Right renal cortex interstitium (tissue), 3 donors: ENCODE results near the gene RTCA. TPM values are rescaled to one million over a fixed set of nuclear protein-coding genes. Genes with fewer than 3 reads are reported as not detected.
A peak's percentile ranks its signal among the peaks of the same experiment; 100 is the strongest.
"Not testable (repeated sequence)": the region's sequence is repeated elsewhere in the genome, so short reads cannot be mapped to it uniquely, and the experiment has no call there.

ENCODE experiments used
- DNase-seq, 3 donors: peaks; one replicate each; pipeline ENCODE4 v3.0.0-alpha.2; 2013; ENCODE audit warnings: low read depth in 3 of 3, low spot score in 2 of 3
- polyA plus RNA-seq, 3 donors: library from polyadenylated mRNA; unstranded; fragments of 120-200 nt; gene quantifications; one replicate each; pipeline ENCODE4 v1.2.1, GENCODE V29; 2013; ENCODE audit not compliant: insufficient read length in 3 of 3

RTCA gene
- polyA plus RNA-seq, result 10 to 100 TPM; 31.3 to 32.5 (median 31.3) TPM

DNA sequence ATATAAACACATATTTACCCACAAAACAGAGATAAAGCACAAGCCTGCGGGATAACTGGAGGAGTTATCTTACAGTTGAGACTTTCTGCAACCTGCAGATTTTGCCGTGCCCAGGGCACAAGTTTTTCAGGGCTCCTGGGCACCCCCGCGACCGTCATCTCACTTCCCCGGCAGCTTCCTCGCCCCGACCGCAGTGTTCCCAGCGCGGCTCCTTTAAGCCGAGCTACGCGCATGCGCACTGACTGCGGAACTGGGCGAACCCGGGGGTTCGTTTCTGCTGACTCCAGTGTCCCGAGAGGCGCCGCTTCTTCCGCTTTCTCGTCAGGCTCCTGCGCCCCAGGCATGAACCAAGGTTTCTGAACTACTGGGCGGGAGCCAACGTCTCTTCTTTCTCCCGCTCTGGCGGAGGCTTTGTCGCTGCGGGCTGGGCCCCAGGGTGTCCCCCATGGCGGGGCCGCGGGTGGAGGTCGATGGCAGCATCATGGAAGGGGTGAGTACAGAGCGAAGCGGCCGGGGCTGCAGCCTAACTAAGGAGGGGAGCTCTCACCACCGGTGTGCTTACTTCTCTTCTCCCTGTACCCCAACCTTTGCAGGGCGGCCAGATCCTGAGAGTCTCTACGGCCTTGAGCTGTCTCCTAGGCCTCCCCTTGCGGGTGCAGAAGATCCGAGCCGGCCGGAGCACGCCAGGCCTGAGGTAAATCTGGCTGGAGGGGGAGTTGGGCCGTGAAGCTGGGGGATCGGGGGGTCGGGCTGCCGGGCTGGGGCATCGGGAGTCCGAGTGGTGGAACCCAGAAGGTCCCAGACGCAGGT, at the start of gene RTCA:
Gene RTCA, plus strand, starts transcription at position 286 of the 810 bp plus-strand sequence. Its CDS starts 160 bp downstream, at position 446.
- peak; percentile 85 to 92 (median 88) for DNase-seq

DNA sequence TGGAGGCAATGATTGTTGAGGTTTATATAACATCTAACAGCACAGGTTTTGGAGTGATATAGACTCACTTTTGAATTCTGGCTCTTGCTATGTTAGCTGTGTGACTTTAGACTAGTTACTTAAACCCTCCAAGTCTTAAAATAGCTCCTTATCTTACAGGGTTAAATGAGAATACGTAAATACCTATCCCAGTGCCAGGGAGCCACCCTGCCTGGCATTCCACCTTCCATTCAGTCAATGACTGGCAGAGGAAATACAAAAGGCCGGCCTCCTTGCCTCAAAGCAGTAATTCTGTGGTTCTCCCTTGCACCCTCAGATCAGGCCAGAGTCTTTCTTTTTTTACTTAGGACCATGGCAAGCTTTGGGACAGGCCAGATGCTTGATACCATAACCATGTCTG, 48.2 kb upstream of the RTCA start:
- DNase-seq, result no peak

DNA sequence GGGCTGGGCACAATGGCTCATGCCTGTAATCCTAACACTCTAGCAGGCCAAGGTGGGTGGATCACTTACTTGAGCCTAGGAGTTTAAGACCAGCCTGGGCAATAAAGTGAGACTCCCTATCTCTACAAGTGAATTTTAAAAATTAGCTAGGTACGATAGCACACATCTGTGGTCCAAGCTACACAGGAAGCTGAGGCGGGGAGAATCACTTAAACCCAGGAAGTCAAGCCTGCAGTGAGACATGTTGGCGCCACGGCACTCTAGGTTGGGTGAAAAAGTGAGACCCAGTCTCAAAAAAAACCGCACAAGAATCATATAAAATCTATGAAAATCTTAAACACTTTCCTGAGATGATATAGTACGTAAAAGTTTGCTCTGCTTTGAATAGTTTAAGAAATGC, 46.6 kb upstream of the RTCA start:
- DNase-seq, result no peak

DNA sequence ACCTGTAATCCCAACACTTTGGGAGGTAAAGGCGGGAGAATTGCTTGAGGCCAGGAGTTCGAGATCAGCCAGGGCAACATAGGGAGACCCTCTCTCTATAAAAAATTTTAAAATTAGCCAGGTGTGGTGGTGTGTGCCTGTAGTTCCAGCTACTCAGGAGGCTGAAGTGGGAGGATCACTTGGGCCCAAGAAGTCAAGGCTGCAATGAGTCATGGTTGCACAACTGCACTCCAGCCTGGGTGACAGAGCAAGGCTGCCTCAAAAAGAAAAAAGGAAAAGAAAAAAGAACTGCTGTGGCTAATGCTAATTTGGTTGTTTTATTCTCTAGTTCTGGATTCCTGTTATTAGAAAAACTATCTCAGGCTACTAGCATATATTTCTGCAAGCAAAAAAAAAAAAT, 46.1 kb upstream of the RTCA start:
- no peak for DNase-seq

DNA sequence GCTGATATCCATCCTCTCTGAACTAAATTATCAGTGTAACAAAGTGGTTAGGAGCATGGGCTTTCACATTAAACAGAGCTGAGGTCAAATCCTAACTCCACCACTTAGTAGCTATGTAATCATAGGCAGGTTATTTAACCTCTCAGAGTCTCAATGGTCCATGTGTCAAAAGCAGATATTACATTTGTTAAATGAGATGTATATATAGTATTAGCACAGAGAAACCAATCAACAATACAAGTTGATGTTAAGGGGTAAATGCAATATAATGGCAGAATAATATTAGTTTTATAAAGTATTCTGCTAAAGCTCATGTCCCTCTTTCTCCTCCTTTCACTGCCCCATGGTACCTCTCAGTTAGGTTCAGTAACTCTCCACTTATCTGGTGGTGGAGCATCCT, 43.6 kb upstream of the RTCA start:
- DNase-seq, result no peak

DNA sequence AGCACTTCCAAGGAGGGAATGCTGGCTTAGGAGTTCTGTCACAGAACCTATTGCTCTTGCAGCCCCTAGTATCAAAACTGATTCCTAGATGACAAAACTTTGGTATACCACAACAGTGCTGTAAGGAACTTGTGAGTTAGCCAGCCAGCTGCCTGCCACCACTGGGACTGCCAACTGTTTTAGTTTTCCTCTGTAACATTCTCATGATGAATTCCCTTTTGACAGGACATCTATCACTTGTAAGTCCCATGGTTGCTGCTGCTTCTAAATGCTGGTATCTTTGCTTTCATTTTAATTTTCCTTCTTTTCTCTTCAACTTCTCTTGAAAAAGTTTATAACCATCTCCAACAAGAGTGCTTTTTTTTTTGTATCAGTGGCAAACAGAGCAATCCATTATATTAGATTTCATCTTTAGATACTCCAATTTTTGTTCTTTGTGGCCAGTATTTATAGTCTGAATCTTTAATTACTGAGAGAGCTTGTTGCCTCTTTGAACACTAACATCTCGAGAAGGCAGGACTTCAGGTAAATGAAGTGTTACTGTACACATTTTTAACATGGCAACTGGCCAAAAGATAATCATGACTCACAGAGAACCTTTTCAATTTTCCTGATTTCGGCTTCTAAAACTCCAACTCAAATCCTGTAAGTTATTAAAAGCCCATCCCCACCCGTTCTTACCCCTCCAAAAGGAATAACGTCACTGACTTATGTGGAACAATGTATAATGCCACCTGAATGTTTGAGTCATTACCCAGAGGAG, 36.2 kb upstream of the RTCA start:
- no peak for DNase-seq

DNA sequence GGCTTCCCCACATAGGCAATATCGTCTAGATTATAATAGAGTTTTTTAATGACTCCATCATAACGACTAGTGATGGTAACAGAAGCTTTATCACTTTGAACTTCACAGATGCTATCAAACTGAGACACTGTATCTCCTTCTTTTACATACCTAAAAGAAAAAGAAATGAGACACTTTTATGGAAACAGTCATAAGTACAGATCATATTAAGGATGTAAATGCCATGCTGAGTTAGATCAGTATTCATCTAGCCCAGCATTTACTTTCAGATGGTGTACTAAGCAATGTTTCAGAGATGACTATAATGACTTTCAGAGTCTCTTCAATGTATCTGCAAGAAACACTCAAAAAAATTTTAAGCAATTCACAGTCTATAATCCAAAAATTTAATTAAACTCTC, 35.3 kb upstream of the RTCA start:
- no peak for DNase-seq

DNA sequence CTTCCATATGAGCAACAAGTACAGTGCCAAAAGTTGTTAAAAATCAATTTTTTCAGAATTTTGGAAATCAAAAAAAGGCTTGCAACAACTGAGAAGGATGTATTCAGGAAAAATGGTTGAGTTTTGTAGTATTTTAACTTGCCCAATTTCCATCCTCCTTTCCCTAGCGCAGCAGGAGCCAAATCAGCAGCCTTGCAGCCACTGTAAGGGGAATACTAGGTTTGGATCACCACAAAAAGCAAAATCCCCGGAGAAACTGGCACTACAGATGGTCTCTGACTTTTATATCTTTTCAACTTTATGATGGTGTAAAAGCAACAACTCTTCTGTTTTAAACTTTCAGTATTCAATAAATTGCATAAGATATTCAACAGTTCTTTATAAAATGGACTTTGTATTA, 34.3 kb upstream of the RTCA start:
- DNase-seq, result no peak

DNA sequence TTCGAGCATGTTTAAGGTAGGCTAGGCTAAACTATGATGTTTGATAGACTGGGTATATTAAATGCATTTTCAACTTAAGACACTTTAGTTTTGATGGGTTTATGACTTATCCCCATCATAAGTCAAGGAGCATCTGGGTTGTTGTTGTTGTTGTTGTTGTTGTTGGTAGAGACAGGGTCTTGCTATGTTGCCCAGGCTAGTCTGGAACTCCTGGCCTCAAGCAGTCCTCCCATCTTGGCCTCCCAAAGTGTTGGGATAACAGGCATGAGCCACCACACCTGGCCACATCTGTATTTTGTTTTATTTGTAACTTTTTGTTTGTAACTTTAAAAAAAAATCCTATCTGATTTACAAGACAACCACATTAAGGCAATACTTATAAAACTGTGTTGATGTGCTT, 33.9 kb upstream of the RTCA start:
- DNase-seq, result no peak

DNA sequence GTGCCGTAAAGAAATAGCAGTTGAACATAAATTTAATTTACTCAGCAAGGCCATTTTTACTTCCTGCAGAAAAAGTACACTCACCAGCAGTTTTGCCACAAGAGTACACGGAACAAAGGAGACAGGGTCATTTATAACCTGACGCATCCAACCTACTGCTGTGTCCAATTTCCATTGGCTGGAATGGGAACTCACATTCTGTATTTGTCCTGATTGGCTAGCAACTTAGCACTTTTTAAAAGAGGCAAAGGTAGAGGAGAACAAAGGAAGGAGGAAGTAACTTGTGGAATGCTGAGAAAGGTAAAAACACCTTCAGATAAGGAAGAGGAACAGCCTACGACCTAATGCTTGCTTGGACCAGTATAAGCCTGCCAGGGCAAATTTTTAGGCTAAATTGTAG, 32.5 kb upstream of the RTCA start:
- DNase-seq, result not testable (repeated sequence)

DNA sequence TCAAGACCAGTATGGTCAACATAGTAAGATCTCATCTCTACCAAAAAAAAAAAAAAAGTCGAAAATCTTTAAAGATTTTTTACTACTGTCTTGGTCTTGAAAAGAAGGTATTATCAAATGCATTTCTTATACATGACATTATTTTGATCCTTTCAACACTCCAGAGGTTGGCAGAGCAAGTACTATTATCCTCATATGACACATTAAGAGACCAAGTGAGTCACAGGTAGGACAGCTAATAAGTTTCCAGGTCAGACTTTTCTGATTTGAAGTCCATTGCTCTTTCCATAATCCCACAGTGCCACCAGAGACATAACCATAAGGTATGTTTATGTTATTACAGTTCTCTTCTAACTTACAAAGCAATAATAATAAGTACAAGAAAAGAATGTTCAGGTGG, 31.6 kb upstream of the RTCA start:
- DNase-seq, result no peak

DNA sequence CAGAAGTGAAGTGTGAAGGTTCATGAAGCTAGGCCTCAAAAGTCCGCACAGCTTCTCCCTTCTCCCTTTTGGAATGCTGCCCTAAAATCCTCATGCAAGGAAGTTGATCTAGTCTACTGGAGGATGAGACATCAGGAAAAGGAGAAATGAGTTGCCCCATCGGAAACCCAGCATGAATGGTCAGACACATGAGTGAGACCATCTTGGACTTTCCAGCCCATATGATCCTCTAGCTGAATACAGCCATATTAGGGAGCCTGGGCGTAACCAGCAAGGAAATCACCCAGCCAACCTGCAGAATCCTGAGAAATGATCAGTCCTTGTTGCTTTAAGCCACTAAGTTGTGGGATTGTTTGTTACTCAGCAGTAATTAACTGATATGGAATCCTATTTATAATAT, 28.9 kb upstream of the RTCA start:
- no peak for DNase-seq

DNA sequence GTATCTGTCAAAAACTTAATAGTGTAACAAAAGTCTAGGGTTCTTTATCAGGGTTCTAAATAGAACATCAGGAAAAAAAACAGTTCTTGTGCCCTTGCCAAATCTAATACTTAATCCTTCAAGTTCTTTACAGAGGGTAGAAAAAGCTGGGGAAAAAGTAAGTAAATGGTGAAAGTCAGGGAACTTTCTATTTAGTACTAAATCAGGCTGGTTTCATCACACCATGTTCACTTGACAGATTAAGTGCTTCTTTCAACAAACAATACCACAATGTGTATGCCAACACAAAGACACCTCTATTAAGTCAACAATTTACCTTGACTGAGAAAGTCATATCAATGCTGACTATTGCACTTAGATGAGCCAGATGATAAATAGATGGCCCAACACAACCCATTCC, 26.1 kb upstream of the RTCA start:
- no peak for DNase-seq

DNA sequence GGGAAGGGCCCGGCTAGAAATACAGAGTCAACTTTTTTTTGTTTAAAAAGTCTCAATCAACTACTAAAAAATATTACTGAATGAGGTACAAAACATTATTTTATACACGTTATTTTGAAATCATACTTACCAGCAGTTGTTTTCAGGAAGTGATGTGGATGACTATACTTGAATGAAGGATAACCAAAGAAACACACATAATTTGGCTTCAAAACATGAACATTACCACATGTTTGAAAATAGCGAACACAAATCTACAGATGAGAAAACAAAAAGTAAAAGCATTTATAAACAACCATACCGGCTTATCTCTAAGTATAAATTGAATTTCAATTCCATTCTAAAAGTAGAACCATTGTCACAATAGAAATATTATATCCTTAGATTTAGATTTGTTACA, 25.4 kb upstream of the RTCA start:
- no peak for DNase-seq

DNA sequence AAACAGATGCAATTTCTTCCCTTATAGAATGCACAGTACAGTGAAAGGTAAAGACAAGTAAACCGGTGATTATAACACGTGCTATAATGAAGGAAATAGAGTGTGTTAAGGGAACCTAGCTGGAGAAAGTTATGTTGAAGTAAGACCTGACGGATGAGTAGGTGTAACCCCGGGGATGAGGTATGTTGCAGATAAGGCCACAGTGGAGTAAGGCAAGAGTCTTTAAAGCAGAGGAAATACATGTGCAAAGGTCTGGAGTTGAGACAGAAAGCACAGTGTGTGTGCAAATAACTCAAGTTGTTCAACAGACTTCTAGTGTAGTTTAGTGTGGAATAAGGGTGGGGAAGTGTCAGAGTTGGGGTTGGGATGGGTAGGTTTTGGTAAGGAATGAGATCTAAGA, 19.3 kb upstream of the RTCA start:
- no peak for DNase-seq

DNA sequence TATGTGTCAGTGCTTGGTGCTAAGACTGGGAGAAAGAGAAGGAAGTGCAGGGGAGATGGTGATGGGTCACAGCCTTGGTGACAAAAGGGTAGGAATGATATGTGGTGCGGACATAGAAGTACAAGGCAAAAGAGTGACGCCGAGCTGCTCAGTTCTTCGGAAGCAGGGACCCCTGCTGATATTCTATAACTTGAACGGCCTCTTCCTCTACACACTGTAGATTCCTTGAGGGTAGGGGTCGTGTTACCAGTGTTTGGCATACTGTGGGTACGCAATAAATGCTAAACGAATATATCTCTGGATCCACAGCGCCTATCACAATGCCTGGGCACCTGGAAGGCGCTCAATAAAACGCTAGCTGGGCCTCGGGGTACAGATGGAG, 16.9 kb upstream of the RTCA start:
- no peak for DNase-seq

DNA sequence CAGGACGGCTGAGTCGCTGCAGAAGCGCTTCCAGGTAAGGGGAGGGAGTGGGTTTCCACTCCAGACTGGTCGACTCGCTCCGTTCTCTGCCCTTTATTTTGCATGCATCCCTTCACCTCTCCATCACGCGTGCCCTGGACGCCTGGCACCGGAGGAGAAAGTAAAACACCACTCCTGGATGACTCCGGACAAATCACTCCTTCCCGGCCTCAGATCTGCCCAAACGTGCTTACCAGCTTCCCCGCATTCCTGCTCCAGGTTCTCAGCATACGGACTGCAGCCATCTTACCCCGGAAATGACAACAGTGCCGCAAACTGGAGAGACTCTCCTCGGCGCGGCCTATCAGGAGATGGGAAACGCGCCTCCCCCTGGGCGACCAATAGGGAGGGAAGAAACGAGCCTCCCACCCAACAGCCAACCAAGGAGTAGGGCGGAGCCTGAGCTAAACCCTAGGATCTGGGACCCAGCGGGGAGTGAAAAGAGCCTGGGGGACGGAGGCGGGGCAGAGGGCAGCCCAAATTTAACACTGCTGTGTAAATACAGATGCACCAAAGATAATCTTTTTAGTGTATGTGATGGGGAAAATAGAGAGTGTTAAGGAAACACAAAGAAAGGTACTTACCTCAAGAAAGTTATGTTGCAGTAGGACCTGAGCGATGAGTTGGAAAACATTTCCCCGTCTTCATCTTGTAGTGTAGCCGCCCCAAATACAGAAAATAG, 16.3 kb upstream of the RTCA start, which contains the start of gene DBT:
Gene DBT, minus strand, starts transcription at position 298 of the 721 bp plus-strand sequence. Its CDS starts 14 bp downstream, at position 284.
- peak; percentile 88 to 93 (median 88) for DNase-seq

DNA sequence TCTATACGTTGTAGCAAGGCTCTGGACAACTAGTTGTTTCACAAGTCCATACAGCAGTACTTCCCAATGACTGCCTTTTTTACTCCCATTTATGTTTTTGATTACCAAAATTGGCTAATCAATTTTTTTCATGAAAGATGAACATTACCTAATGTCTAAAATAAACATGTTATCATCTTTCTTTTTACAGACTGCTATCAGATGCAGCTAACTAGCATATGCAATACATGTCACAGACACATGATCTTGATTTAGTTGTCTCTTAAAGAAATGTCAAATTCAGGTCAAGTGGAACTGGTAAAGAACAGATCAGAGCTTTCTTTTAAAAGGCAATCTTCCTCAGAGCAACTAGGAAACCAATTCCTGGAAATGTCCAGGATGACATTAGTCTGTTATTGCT, 15.8 kb upstream of the RTCA start:
- DNase-seq, result peak in 1 of 3 donors; percentile 0

DNA sequence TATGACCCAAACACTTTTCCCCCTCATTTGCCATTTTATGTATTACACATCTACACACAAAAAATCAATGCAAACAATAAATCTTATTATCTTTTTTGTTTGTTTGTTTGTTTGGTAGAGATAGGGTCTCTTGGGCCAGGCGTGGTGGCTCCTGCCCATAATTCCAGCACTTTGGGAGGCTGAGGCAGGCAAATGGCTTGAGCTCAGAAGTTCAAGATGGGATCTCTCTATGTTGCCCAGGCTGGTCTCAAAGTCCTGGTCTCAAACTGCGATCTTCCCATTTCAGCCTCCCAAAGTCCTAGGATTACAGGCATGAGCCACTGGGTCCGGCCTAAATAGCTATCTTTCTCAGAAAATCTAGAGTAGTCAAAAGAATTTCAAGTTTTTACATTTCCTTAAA, 15.2 kb upstream of the RTCA start:
- DNase-seq, result no peak

DNA sequence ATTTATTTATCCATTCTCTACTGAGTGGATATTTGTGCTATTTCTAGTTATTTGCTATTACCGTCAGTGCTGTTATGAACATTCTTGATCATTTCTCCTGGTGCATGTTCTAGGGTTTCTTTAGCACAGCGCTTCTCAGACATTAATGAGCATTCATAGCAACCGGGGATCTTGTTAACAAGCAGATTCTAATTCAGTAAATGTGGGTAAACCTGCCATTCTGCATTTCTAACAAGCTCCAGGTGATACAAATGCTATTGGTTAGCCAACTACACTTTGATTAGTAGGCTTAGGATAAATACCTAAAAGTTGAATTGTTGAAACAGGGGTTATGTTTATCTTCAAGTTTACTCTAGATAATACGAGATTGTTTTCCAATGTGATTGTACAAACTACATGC, 13.1 kb upstream of the RTCA start:
- no peak for DNase-seq

DNA sequence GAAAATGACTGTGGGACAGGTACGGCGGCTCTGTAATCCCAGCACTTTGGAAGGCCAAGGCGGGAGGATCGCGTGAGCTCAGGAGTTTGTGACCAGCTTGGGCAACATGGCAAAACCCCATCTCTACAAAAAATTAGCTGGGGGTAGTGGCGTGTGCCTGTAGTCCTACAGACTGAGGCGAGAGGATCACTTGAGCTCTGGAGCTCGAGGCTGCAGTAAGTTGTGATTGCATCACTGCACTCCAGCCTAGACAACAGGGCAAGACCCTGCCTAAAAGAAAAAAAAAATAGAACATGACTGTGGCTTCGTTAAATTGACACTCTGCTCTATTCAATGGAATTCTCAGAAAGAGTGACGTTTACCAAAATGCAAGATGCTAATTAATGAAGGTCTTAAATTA, 12.5 kb upstream of the RTCA start:
- DNase-seq, result no peak
